ENCODE results near the gene PYCR2.
"Not testable (repeated sequence)": the region's sequence is repeated elsewhere in the genome, so short reads cannot be mapped to it uniquely, and the experiment has no call there.

Gene PYCR2

GRCh38 chr1:225923692-225924555, at the start of gene PYCR2:
PYCR2 (minus strand) TSS chr1:225924250; CDS start chr1:225924110, 140 bp downstream.
- DNase-seq = peak; percentile 81

DNA sequence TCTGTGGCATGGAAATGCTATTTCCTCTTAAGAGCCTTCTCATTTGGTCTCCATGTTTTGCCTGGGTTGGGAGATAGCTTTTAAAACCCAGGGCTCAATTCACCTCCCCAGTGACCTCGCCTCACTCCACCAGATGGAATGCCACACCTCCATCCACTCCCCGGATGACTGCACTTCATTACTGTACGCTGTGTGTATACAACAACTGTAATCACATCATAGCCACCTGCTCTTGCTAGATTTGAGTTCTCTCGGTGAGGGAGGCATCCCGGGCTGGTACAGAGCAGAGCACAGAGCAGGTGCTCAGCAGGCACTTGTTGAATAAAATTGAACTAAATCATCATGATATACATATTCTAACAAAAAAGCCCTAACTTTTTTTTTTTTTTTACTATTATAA, 49.1 kb upstream of the PYCR2 start:
- DNase-seq = no peak

- DNase-seq = no peak
These were observed 48.5 kb upstream of the PYCR2 start for GRCh38 chr1:225972344-225973152.

DNA sequence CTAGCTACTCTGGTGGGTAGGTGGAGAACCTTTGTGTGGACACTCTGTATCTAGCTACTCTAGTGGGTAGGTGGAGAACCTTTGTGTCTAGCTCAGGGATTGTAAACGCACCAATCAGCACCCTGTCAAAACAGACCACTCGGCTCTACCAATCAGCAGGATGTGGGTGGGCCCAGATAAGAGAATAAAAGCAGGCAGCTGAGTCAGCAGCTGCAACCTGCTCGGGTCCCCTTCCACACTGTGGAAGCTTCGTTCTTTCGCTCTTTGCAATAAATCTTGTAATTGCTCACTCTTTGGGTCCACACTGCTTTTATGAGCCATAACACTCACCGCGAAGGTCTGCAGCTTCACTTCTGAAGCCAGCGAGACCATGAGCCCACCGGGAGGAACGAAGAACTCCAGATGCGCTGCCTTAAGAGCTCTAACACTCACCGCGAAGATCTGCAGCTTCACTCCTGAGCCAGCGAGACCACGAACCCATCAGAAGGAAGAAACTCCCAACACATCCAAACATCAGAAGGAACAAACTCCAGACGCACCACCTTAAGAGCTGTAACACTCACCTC, 46.6 kb upstream of the PYCR2 start:
- DNase-seq = not testable (repeated sequence)

GRCh38 chr1:225969751-225970150, 45.7 kb upstream of the PYCR2 start:
- DNase-seq = not testable (repeated sequence)

DNA sequence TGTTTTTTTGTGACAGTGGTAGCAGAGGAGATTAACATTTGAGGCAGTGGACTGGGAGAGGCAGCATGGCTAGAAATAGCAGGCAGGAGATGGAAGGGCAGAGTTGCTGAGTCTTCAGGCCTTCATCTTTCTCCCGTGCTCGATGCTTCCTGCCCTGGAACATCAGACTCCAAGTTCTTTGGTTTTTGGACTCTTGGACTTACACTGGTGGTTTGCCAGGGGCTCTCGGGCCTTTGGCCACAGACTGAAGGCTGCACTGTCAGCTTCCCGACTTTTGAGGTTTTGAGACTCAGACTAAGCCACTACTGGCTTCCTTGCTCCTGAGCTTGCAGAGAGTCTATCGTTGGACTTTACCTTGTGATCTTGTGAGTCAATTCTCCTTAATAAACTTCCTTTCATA, 41.2 kb upstream of the PYCR2 start:
- DNase-seq = no peak

- DNase-seq = no peak
These were observed 39.9 kb upstream of the PYCR2 start for GRCh38 chr1:225963735-225964530.

DNA sequence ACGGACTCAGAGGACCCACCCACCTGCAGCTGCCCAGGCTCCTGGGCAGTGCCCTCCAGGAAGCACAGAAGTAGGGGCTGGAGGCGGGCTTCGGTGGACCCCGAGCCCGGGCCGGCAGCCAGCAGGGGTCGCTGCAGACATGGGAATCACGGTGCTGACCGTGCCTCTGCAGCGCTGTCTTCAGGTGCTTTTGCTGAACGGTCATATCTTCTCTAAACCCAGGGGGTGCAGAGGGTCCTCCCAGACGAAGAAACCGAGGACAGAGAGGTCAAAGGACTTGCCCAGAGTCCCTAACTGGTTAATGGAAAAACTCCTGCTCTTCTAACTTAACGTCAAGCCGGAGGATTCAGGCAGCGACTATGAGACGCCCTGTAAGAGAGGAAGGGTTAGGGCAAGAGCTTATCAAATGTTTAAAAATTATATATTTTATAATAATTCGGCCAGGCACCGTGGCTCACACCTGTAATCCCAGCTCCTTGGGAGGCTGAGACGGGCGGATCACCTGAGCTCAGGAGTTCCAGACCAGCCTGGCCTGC, 38.5 kb upstream of the PYCR2 start:
- DNase-seq = no peak

- no peak for DNase-seq
These were observed 37.8 kb upstream of the PYCR2 start for GRCh38 chr1:225961659-225962439.

- no peak for DNase-seq
These were observed 34.0 kb upstream of the PYCR2 start for GRCh38 chr1:225958041-225958440.

GRCh38 chr1:225954753-225955152, 30.7 kb upstream of the PYCR2 start:
- DNase-seq = no peak

DNA sequence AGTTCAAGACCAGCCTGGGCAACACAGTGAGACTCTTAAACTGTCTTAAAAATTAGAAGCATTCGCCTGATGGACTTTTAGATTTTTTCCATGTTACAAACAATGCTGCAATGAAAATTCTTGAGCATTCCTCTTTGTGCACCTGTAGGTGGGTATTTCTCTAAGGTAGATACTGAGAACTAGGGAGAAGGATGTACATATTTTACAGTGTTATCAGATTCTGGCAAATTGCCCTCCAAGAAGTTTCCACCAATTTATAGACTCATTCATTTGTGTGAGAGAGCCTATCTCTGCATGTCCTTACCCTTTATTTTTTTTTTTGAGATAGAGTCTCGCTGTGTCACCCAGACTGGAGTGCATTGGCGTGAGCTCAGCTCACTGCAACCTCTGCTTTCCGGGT, 29.3 kb upstream of the PYCR2 start:
- DNase-seq = no peak

GRCh38 chr1:225950905-225951497, 27.0 kb upstream of the PYCR2 start:
- no peak for DNase-seq

DNA sequence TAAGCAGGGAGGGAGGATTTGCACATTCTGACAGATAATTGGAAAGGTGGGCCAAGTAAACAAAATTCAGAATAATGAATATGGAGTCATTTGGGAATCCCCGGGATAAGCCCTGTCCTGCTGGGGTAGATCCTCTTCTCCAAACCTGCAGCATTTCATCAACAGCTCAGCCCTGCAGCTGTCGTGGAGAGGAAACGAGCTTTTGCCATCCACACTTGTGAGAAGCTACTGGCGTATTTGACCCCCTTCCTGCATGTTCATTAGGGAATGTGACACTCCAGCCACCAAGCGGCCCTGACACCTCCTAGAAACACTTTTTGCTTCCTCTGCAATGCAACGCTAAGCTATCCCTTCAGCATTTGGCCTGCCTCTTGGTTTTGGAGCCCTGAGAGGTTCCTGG, 25.0 kb upstream of the PYCR2 start:
- DNase-seq = no peak

- no peak for DNase-seq
These were observed 22.8 kb upstream of the PYCR2 start for GRCh38 chr1:225946803-225947202.

DNA sequence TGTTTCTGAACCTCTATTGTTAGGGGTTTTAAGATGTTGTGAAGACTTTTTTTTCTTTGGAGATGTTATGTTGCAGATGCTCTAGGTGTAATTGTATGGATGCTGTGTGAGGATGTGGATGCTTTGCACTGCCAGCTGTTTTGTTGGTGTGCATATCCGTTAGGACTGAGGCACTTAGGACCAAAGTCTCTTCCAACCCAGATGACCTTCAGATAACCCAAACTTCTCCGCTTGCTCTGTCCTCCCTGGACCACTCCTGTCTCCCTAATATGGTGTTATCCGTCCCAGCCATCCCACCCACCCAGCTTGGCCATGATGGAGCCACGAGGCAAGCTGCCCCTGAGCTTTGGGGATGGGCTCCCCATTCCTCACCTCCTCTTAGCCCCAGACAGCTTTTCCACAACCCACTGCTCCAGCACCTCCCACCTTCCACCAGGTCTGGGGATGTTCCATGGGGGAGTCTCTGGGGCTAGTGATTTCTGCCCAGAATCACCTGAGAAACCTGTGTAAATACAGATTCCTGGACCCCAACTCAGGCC, 22.1 kb upstream of the PYCR2 start:
- DNase-seq = no peak

GRCh38 chr1:225945564-225945963, 21.5 kb upstream of the PYCR2 start:
- no peak for DNase-seq

DNA sequence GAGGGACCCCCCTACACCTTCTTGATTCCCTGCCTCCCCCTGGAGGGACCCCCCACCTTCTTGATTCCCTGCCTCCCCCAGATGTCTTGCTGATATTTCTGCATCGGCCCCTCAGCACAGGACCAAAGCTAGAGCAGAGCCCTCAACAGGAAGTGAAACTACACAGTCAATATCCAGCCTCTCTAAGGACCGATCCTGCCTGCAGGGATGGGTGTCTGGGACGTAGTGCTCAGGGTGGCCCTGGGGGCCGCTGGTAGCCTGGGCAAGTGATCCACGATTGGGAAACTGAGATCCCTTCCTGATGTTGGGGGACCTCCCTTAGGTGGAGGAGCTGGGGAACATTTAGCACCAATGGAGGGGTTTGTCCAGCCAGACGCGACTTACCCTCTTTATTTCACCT, 20.9 kb upstream of the PYCR2 start:
- no peak for DNase-seq

DNA sequence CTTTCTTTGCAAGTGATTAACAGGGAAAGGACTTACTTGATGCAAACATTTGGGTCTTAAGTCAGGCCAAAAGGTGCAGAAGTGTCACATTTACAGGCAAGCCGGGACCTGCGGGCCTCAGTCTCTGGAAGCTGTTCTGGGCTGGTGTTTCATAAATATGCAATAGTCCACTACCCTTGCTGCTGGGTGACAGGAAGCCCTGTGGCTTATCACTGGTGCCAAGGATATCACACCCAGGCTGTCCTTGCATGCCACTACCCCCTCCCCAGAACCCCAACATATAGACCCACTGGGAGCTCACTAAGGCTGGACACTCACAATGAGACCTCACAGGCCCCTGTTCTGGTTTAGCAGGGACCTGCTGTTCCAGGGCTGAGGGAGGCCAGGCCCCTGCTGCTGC, 20.3 kb upstream of the PYCR2 start:
- no peak for DNase-seq

DNA sequence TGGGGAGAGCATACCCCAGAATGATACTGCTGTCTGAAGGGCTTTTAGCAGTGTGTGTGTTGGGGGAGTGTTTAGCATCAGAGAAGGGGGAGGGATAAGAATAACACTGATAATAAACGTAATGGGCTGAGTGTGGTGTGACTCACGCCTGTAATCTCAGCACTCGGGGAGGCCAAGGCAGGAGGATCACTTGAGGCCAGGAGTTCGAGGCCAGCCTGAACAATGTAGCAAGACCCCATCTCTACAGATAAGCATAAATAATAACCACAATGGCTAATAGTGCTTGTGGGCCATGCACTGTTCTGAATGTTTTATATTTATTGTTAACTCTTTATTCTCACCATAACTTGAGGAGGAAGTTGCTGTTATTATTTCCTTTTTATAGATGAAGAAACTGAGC, 19.5 kb upstream of the PYCR2 start:
- DNase-seq = no peak

GRCh38 chr1:225942574-225942973, 18.5 kb upstream of the PYCR2 start:
- no peak for DNase-seq

Measured in NCI-H226 (cell line).